HepG2 (cell line): Measurements from ENCODE around the gene DRC3. TPM values are rescaled to one million over a fixed set of nuclear protein-coding genes. Genes with fewer than 3 reads are reported as not detected.
"Not testable (repeated sequence)": the region's sequence is repeated elsewhere in the genome, so short reads cannot be mapped to it uniquely, and the experiment has no call there.

ENCODE experiments used
- ATAC-seq: fragments of 200-7000 bp; cut with Tn5 transposase; 3 replicates; pipeline ENCODE4 v1.9.1; 2020; ENCODE audit warnings: mild to moderate bottlenecking, moderate library complexity
- BruUV-seq: library from RNA; stranded (reverse); fragments of 400-500 nt; replicated peaks from 2 replicates; lab custom pipeline; 2021; lab: Mats Ljungman, UMichigan
- CTCF ChIA-PET: fragments of 300-600 bp; formaldehyde crosslinking; extraction: SDS; loops from one replicate; lab custom pipeline; 2021; ENCODE audit warnings: low total read pairs, inconsistent platforms, low intra/inter-chr PET ratio; lab: Yijun Ruan, JAX
- POLR2A ChIA-PET: fragments of 350-600 bp; sonication (Branson Sonifier 250); formaldehyde crosslinking; loops from one replicate; lab custom pipeline; 2020; ENCODE audit warnings: antibody characterized with exemption, inconsistent platforms; lab: Yijun Ruan, JAX
- DNase-seq: peaks from one replicate; pipeline ENCODE4 v3.0.0-alpha.2; 2015; ENCODE audit warnings: low spot score
- FAIRE-seq: peaks from 3 replicates; lab custom pipeline; 2011; peaks lifted over from hg19 to GRCh38; lab: Jason Lieb, UNC
- H2AFZ ChIP-seq: one replicate; pipeline ENCODE4 v1.6.1; 2011; ENCODE audit warnings: low read length, inconsistent platforms
- H3K27ac ChIP-seq: fragments of 300-600 bp; 3 replicates; pipeline ENCODE4 v1.8.0; 2011; ENCODE audit warnings: mixed run types, mild to moderate bottlenecking, mixed read lengths, low read length, inconsistent platforms; ENCODE audit not compliant: insufficient read depth; ENCODE audit errors: extremely low read length
- H3K27me3 ChIP-seq, 2 experiments: fragments of 200-600 bp in 1 of 2; 2 replicates in 1 of 2; 3 replicates in 1 of 2; pipeline versions ENCODE4 v1.6.0 to v1.8.0; 2011; ENCODE audit warnings: low read length in 2 of 2, mild to moderate bottlenecking in 2 of 2, moderate library complexity in 2 of 2, inconsistent platforms in 1 of 2; ENCODE audit not compliant: insufficient read depth in 2 of 2, control insufficient read depth in 1 of 2
- H3K36me3 ChIP-seq, 2 experiments: fragments of 200-600 bp in 1 of 2; replicated peaks in 1 of 2; 2 replicates in 1 of 2; 3 replicates in 1 of 2; pipeline versions ENCODE4 v1.5.1 to v1.8.0; 2011; ENCODE audit warnings: low read length in 2 of 2, inconsistent platforms in 1 of 2; ENCODE audit not compliant: insufficient read depth in 2 of 2, control insufficient read depth in 1 of 2
- H3K4me1 ChIP-seq: 2 replicates; pipeline ENCODE4 v1.5.1; 2012; ENCODE audit warnings: low read length, inconsistent platforms; ENCODE audit not compliant: insufficient read depth
- H3K4me2 ChIP-seq: 2 replicates; pipeline ENCODE4 v1.6.0; 2011; ENCODE audit warnings: low read depth, low read length, inconsistent platforms
- H3K4me3 ChIP-seq, 3 experiments: fragments of 200-600 bp in 1 of 3; sonication (generic), shearing (Covaris generic) in 1 of 3; replicated peaks in 1 of 3; 2 replicates each; pipeline ENCODE4 v1.5.1; 2011 to 2016; ENCODE audit warnings: low read length in 3 of 3, inconsistent platforms in 2 of 3, low read depth in 2 of 3, mild to moderate bottlenecking in 2 of 3, control low read depth in 1 of 3, mixed read lengths in 1 of 3; ENCODE audit not compliant: insufficient read depth in 1 of 3
- H3K79me2 ChIP-seq: one replicate; pipeline ENCODE4 v1.6.1; 2011; ENCODE audit warnings: low read length, inconsistent platforms; ENCODE audit not compliant: insufficient read depth
- H3K9ac ChIP-seq: 2 replicates; pipeline ENCODE4 v1.6.0; 2011; ENCODE audit warnings: mild to moderate bottlenecking, low read depth, low read length, inconsistent platforms; ENCODE audit not compliant: insufficient read depth
- H3K9me3 ChIP-seq: 2 replicates; pipeline ENCODE4 v1.5.1; 2012; ENCODE audit warnings: mild to moderate bottlenecking, low read length
- H4K20me1 ChIP-seq: 2 replicates; pipeline ENCODE4 v1.6.0; 2011; ENCODE audit warnings: inconsistent platforms, mild to moderate bottlenecking, low read length, moderate library complexity; ENCODE audit not compliant: insufficient read depth
- FIP1L1 ChIP-seq: fragments of 200-400 bp; formaldehyde crosslinking; IDR thresholded peaks from 2 replicates; pipeline ENCODE4 v1.6.1; 2018; ENCODE audit warnings: low read depth, mild to moderate bottlenecking, low read length, moderate library complexity, borderline replicate concordance; ENCODE audit not compliant: insufficient read depth
- MBD4 ChIP-seq: IDR thresholded peaks from 2 replicates; pipeline ENCODE4 v1.6.1; 2012; ENCODE audit warnings: low read length, inconsistent platforms, borderline replicate concordance
- NFYB ChIP-seq: sonication (generic); formaldehyde crosslinking; IDR thresholded peaks from 2 replicates; pipeline ENCODE4 v1.4.0; 2020; ENCODE audit warnings: missing genetic modification reagents
- NFYC ChIP-seq: IDR thresholded peaks from 2 replicates; pipeline ENCODE4 v1.6.1; 2016; ENCODE audit warnings: missing genetic modification reagents, missing compliant biosample characterization
- POGZ ChIP-seq: sonication (generic); formaldehyde crosslinking; IDR thresholded peaks from 2 replicates; pipeline ENCODE4 v1.4.0; 2020; ENCODE audit warnings: mild to moderate bottlenecking, missing genetic modification reagents
- POLR2G ChIP-seq: fragments of 200-400 bp; formaldehyde crosslinking; IDR thresholded peaks from 2 replicates; pipeline ENCODE4 v1.6.1; 2018; ENCODE audit warnings: mild to moderate bottlenecking, low read depth, low read length, moderate library complexity
- ZNF160 ChIP-seq: sonication (generic); formaldehyde crosslinking; IDR thresholded peaks from 2 replicates; pipeline ENCODE4 v1.8.0; 2022; ENCODE audit warnings: mild to moderate bottlenecking, inconsistent platforms, missing genetic modification reagents
- ZNF317 ChIP-seq: sonication (generic); formaldehyde crosslinking; IDR thresholded peaks from 2 replicates; pipeline ENCODE4 v1.5.0; 2020; ENCODE audit warnings: mild to moderate bottlenecking, missing genetic modification reagents
- whole genome bisulfite sequencing: methylation state at CpG from one replicate; pipeline ENCODE4 v1.1.6; 2017; ENCODE audit warnings: low lambda C conversion rate; 5-methylcytosine and 5-hydroxymethylcytosine counted together
- in situ Hi-C: cut with HindIII; loops from 2 replicates; pipeline ENCODE4 v1.10.0; 2017; ENCODE audit warnings: low pct_unique_long_range_greater_than_20kb; ENCODE audit not compliant: extremely low pct_ligation_motif_present
- intact Hi-C: fragments of 100-400 bp; cut with micrococcal nuclease; formaldehyde crosslinking; loops from one replicate; pipeline ENCODE4 v1.10.0; 2022; ENCODE audit not compliant: unreplicated experiment
- polyA plus RNA-seq, 8 experiments: library from polyadenylated mRNA; depleted of rRNA in 3 of 8; stranded (reverse) in 7 of 8; unstranded in 1 of 8; fragments of >200 nt; fragmentation: Illumina TruSeq in 4 of 8; extraction: Trizol in 4 of 8; gene quantifications; 2 replicates each; pipeline versions ENCODE4 v1.2.1 to v1.2.3, GENCODE V29; 2011 to 2016; ENCODE audit warnings: low read depth in 4 of 8, missing spikeins in 1 of 8, mixed read lengths in 1 of 8; ENCODE audit not compliant: insufficient read depth in 1 of 8
- total RNA-seq, 5 experiments: library from RNA; depleted of rRNA; stranded (reverse); fragments of >200 nt; fragmentation: Illumina TruSeq; extraction: Trizol; gene quantifications; 2 replicates each; pipeline ENCODE4 v1.2.3, GENCODE V29; 2016; ENCODE audit warnings: low read depth in 1 of 5
- TF ChIP-seq, protein P1 (sequence below): sonication (generic); formaldehyde crosslinking; IDR thresholded peaks from 2 replicates; pipeline ENCODE4 v1.9.0; 2021; ENCODE audit warnings: missing genetic modification reagents, borderline replicate concordance
- TF ChIP-seq, protein P2 (sequence below): sonication (generic); formaldehyde crosslinking; IDR thresholded peaks from 2 replicates; pipeline ENCODE4 v1.4.0; 2020; ENCODE audit warnings: missing genetic modification reagents

The DRC3 gene
- total and polyA plus RNA-seq, 2 of the 13 experiments (the other 11 are each of a cell fraction or from before 2014, with no cell fraction given), result 0.53 to 0.87 TPM

DNA sequence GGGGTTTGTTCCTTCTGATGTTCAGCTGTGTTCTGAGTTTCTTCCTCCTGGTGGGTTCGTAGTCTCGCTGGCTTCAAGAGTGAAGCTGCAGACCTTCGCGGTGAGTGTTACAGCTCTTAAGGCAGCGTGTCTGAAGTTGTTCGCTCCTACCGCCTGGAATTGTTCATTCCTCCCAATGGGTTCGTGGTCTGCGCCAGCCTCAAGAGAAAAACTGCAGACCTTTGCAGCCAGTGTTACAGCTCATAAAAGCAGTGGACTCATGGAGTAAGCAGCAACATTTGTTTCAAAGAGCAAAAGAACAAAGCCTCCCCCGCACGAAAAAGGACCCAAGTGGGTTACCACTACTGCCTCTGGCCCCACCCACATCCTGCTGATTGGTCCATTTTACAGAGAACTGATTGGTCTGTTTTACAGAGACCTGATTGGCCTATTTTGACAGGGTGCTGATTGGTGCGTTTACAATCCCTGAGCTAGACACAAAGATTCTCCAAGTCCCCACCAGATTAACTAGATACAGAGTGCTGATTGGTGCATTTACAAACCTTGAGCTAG, 16.8 kb upstream of the DRC3 start:
- H3K27ac ChIP-seq, ATAC-seq, DNase-seq, H2AFZ ChIP-seq, H3K36me3 ChIP-seq, H3K4me3 ChIP-seq, H4K20me1 ChIP-seq, FAIRE-seq, H3K79me2 ChIP-seq, BruUV-seq, in situ Hi-C loops, H3K27me3 ChIP-seq, H3K9me3 ChIP-seq, CTCF ChIA-PET, H3K4me2 ChIP-seq, H3K9ac ChIP-seq, intact Hi-C loops: not testable (repeated sequence)
- H3K4me1 ChIP-seq, result peaks cover 29% of the 10 kb centered on the region
- 92% methylated on average over 12 of the region's 12 CpGs for WGBS
- POLR2A ChIA-PET, result interaction anchor here (0.9 kb wide), 1 partner anchor 12 kb away, joined by 3 read pairs; no protein-coding TSS in a partner anchor
- TF ChIP-seq NFYC (CRISPR knock-in tag) (peak; percentile 38; the same call in 1 of the 2 replicates), ZNF317 (CRISPR knock-in tag) (0 out of 2 replicates have a peak, but pooled peaks have one; percentile 58), NFYB (peak; percentile 60)

DNA sequence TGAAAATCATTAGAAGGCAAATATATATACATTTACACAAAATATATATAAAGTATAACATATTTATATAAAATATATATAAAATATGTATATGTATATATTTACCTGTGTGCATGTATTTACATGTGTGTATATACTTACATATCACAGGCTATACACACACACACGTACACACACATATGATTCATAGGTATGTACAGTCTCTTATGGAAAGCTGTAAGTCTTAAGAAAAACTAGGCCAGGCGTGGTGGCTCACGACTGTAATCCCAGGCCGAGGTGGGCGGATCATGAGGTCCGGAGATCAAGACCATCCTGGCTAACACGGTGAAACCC, 15.1 kb upstream of the DRC3 start:
- Histone ChIP-seq H4K20me1 (no peaks in the 10 kb centered on the region), H2AFZ (no peak overlapping the region), H3K9ac (no peak overlapping the region), H3K27ac (no peak overlapping the region), H3K36me3 (no peaks in the 10 kb centered on the region), H3K79me2 (no peaks in the 10 kb centered on the region), H3K4me3 (no peak overlapping the region), H3K4me2 (no peak overlapping the region), H3K27me3 (no peaks in the 10 kb centered on the region), H3K4me1 (peaks cover 29% of the 10 kb centered on the region), H3K9me3 (no peaks in the 10 kb centered on the region)
- ATAC-seq, result no peak
- ChIA-PET POLR2A (interaction anchor here (1.2 to 1.9 kb wide), 2 partner anchors 14 to 15 kb away, joined by 3 to 4 read pairs; partner anchors contain the start of genes DRC3 and TOM1L2), CTCF (no interaction called here)
- BruUV-seq, result no TSS peak
- DNase-seq, result no peak
- intact Hi-C loops (no loop called here), in situ Hi-C loops (no loop called here)
- no peak for FAIRE-seq
- WGBS, result 90% methylated on average over 7 of the region's 7 CpGs
- TF ChIP-seq POGZ (CRISPR knock-in tag) (no peak), FIP1L1 (no peak), POLR2G (no peak), MBD4 (no peak), ZNF160 (CRISPR knock-in tag) (no peak)
- TF ChIP-seq, protein P1, sequence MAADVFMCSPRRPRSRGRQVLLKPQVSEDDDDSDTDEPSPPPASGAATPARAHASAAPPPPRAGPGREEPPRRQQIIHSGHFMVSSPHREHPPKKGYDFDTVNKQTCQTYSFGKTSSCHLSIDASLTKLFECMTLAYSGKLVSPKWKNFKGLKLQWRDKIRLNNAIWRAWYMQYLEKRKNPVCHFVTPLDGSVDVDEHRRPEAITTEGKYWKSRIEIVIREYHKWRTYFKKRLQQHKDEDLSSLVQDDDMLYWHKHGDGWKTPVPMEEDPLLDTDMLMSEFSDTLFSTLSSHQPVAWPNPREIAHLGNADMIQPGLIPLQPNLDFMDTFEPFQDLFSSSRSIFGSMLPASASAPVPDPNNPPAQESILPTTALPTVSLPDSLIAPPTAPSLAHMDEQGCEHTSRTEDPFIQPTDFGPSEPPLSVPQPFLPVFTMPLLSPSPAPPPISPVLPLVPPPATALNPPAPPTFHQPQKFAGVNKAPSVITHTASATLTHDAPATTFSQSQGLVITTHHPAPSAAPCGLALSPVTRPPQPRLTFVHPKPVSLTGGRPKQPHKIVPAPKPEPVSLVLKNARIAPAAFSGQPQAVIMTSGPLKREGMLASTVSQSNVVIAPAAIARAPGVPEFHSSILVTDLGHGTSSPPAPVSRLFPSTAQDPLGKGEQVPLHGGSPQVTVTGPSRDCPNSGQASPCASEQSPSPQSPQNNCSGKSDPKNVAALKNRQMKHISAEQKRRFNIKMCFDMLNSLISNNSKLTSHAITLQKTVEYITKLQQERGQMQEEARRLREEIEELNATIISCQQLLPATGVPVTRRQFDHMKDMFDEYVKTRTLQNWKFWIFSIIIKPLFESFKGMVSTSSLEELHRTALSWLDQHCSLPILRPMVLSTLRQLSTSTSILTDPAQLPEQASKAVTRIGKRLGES (CRISPR knock-in tag), result no peak
- TF ChIP-seq, protein P2, sequence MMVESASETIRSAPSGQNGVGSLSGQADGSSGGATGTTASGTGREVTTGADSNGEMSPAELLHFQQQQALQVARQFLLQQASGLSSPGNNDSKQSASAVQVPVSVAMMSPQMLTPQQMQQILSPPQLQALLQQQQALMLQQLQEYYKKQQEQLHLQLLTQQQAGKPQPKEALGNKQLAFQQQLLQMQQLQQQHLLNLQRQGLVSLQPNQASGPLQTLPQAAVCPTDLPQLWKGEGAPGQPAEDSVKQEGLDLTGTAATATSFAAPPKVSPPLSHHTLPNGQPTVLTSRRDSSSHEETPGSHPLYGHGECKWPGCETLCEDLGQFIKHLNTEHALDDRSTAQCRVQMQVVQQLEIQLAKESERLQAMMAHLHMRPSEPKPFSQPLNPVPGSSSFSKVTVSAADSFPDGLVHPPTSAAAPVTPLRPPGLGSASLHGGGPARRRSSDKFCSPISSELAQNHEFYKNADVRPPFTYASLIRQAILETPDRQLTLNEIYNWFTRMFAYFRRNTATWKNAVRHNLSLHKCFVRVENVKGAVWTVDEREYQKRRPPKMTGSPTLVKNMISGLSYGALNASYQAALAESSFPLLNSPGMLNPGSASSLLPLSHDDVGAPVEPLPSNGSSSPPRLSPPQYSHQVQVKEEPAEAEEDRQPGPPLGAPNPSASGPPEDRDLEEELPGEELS, result no peak
